IMR-90 (cell line): Measurements from ENCODE around the gene NPLOC4.
A peak's percentile ranks its signal among the peaks of the same experiment; 100 is the strongest.

Experiments used
- BHLHE40 ChIP-seq: fragments of 150-350 bp; IDR thresholded peaks from 2 replicates; pipeline ENCODE4 v1.6.1; 2016; ENCODE audit warnings: mild to moderate bottlenecking, low read depth, low read length
- CEBPB ChIP-seq: IDR thresholded peaks from 2 replicates; pipeline ENCODE4 v1.6.1; 2012; ENCODE audit warnings: low read depth, low read length, improper control_type of control experiment
- CTCF ChIP-seq: conservative IDR thresholded peaks from 2 replicates; pipeline ENCODE4 v1.5.1; 2012; ENCODE audit warnings: mild to moderate bottlenecking, low read depth, low read length, improper control_type of control experiment
- MAFK ChIP-seq: IDR thresholded peaks from 2 replicates; pipeline ENCODE4 v1.6.1; 2012; ENCODE audit warnings: low read depth, low read length, improper control_type of control experiment
- MAZ ChIP-seq: IDR thresholded peaks from 2 replicates; pipeline ENCODE4 v1.6.1; 2012; ENCODE audit warnings: low read depth, mild to moderate bottlenecking, low read length, improper control_type of control experiment, moderate library complexity, borderline replicate concordance
- MXI1 ChIP-seq: IDR thresholded peaks from 2 replicates; pipeline ENCODE4 v1.6.1; 2012; ENCODE audit warnings: low read depth, mild to moderate bottlenecking, low read length, moderate library complexity, borderline replicate concordance
- POLR2A ChIP-seq: IDR thresholded peaks from 2 replicates; pipeline ENCODE4 v1.6.1; 2012; ENCODE audit warnings: mild to moderate bottlenecking, low read depth, low read length
- RAD21 ChIP-seq: IDR thresholded peaks from 2 replicates; pipeline ENCODE4 v1.6.1; 2012; ENCODE audit warnings: low read length, improper control_type of control experiment
- RCOR1 ChIP-seq: IDR thresholded peaks from 2 replicates; pipeline ENCODE4 v1.6.1; 2012; ENCODE audit warnings: mild to moderate bottlenecking, low read length, improper control_type of control experiment; ENCODE audit not compliant: insufficient replicate concordance
- RFX5 ChIP-seq: IDR thresholded peaks from 2 replicates; pipeline ENCODE4 v1.8.0; 2012; ENCODE audit warnings: low read depth, mild to moderate bottlenecking, low read length, moderate library complexity
- SMC3 ChIP-seq: fragments of 150-350 bp; IDR thresholded peaks from 2 replicates; pipeline ENCODE4 v1.6.1; 2016; ENCODE audit warnings: low read depth, mild to moderate bottlenecking, antibody characterized with exemption, low read length, moderate library complexity
- TF ChIP-seq, protein P1 (sequence below): fragments of 150-350 bp; IDR thresholded peaks from 2 replicates; pipeline ENCODE4 v1.6.1; 2016; ENCODE audit warnings: low read depth, mild to moderate bottlenecking, low read length, moderate library complexity, borderline replicate concordance

DNA sequence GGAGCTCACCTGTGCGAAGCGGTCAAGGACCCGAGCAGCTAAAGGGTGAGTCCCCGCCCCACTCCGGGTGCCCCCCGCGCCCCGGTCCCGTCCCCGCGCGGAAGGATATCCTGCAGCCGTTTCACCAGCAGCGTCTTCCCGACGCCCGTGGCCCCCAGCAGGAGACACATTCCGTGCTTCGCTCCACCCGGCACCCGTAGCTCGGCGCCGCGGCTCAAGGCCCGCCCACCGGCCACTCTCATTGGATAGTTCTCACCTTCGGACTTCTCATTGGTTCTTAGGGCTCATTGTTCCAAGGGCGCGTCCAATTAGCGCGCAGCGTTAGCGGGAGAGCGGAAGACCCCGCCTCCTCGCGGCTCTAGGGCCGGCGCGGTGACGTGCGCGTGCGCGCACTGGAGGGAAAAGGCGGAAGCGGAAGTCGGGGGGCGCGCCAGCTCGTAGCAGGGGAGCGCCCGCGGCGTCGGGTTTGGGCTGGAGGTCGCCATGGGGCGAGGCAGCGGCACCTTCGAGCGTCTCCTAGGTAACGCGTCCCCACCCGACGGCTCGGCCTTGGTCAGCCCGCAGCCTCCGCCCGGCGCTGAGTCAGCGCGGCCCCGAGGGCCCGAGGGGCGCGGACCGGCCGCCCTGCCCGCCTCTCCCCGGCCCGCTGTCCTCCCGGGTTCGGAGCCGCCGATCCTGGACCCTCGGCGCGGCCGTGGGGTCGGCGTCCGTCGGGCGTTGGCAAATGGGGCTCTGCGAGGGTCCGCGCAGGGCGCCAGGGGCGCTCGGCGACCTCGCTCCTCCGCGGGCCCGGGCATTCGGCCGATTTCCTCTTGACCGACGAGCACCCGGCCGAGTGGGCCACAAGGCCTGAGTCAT, 46.9 kb upstream of the NPLOC4 start, which contains the start of the genes ARL16 and HGS:
- TF ChIP-seq CTCF: no peak
- TF ChIP-seq POLR2A: peak; percentile 92
- TF ChIP-seq MXI1: no peak
- TF ChIP-seq MAFK: no peak
- 0 out of 2 replicates have a peak, but pooled peaks have one; percentile 9 for TF ChIP-seq RFX5
- no peak for TF ChIP-seq RCOR1
- peak; percentile 96 for TF ChIP-seq MAZ
- no peak for TF ChIP-seq CEBPB
- TF ChIP-seq BHLHE40: peak; percentile 43; the same call in 1 of the 2 replicates
- no peak for TF ChIP-seq SMC3
- TF ChIP-seq RAD21: no peak
- TF ChIP-seq, protein P1, sequence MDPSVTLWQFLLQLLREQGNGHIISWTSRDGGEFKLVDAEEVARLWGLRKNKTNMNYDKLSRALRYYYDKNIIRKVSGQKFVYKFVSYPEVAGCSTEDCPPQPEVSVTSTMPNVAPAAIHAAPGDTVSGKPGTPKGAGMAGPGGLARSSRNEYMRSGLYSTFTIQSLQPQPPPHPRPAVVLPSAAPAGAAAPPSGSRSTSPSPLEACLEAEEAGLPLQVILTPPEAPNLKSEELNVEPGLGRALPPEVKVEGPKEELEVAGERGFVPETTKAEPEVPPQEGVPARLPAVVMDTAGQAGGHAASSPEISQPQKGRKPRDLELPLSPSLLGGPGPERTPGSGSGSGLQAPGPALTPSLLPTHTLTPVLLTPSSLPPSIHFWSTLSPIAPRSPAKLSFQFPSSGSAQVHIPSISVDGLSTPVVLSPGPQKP: no peak
